SK-N-SH treated with all-trans-retinoic acid at 6 μM for 48 hours (cell line): Measurements from ENCODE around the gene WDR12.

Experiments used
- ARNTL ChIP-seq: fragments of 450-650 bp; formaldehyde crosslinking; IDR thresholded peaks from 2 replicates; pipeline ENCODE4 v1.5.0; 2020; ENCODE audit warnings: low read depth, mild to moderate bottlenecking, moderate library complexity, borderline replicate concordance
- CSDC2 ChIP-seq: fragments of 250-450 bp; sonication (Bioruptor Pico); IDR thresholded peaks from 2 replicates; pipeline ENCODE4 v1.5.0; 2020; ENCODE audit warnings: mild to moderate bottlenecking, moderate library complexity
- OSR1 ChIP-seq: fragments of 250-450 bp; sonication (Bioruptor Pico); IDR thresholded peaks from 2 replicates; pipeline ENCODE4 v1.8.0; 2022; ENCODE audit warnings: moderate library complexity, mild to moderate bottlenecking, inconsistent platforms
- TOX ChIP-seq: fragments of 250-450 bp; sonication (Bioruptor Pico); IDR thresholded peaks from 2 replicates; pipeline ENCODE4 v1.8.0; 2021; ENCODE audit warnings: mild to moderate bottlenecking, moderate library complexity, borderline replicate concordance
- ZFP3 ChIP-seq: fragments of 250-450 bp; sonication (Bioruptor Pico); IDR thresholded peaks from 2 replicates; pipeline ENCODE4 v1.5.0; 2020; ENCODE audit warnings: mild to moderate bottlenecking, moderate library complexity
- TF ChIP-seq, protein P1 (sequence below): fragments of 250-450 bp; sonication (Bioruptor Pico); IDR thresholded peaks from 2 replicates; pipeline ENCODE4 v1.8.0; 2020; ENCODE audit warnings: mild to moderate bottlenecking, moderate library complexity, borderline replicate concordance

DNA sequence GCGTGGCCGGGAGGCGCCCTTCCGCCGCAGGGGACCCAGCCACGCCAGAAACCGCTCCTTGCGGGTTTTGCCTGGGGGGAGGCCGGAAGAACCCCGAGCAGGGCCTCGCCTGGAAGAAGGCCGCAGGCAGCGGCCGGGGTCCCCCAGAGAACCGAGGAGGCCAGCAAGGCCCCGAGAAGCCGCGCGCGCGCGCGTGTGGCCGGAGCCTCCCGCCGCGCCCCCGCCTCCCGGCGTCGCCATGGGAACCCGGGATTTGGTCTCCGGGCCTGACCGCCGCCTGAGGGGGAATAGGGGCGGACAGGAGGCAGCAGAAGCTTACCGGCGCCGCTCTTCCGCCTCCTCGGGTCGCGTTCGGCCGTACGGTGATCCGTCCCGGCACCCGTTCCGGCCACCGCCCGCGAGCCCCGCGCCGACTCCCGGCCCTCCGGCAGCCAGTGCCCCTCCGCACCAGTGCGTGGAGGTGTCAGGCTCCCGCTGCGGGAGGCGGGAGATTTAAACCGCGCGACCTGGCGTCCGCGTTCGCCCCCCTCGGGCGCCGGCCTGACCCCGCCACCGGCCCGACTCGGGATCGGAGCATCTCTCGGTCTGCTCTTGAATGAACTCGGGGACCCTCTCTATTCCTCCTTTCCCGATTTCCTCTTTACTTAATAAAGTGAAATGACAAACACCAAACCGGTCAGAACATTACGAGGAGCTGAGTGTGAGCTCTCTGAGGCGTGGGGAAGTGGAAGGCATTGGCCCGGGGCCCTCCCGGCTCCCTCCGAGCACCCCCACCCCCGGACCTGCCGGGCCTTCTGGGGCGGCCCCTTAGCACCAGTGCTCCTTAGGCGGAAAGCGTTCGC, 40.0 kb downstream of the WDR12 start, which contains the start of gene ICA1L:
- TF ChIP-seq ARNTL (CRISPR knock-in tag) (no peak), OSR1 (CRISPR knock-in tag) (no peak), TOX (CRISPR knock-in tag) (no peak), ZFP3 (CRISPR knock-in tag) (no peak), CSDC2 (CRISPR knock-in tag) (no peak)
- TF ChIP-seq, protein P1, sequence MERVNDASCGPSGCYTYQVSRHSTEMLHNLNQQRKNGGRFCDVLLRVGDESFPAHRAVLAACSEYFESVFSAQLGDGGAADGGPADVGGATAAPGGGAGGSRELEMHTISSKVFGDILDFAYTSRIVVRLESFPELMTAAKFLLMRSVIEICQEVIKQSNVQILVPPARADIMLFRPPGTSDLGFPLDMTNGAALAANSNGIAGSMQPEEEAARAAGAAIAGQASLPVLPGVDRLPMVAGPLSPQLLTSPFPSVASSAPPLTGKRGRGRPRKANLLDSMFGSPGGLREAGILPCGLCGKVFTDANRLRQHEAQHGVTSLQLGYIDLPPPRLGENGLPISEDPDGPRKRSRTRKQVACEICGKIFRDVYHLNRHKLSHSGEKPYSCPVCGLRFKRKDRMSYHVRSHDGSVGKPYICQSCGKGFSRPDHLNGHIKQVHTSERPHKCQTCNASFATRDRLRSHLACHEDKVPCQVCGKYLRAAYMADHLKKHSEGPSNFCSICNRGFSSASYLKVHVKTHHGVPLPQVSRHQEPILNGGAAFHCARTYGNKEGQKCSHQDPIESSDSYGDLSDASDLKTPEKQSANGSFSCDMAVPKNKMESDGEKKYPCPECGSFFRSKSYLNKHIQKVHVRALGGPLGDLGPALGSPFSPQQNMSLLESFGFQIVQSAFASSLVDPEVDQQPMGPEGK (CRISPR knock-in tag), result no peak
